H1 (cell line): ENCODE data around the gene CSGALNACT2. TPM values are rescaled to one million over a fixed set of nuclear protein-coding genes. Genes with fewer than 3 reads are reported as not detected.

Experiments used
- RXRA ChIP-seq: IDR thresholded peaks from 2 replicates; pipeline ENCODE4 v1.6.1; 2011; ENCODE audit warnings: low read depth, mild to moderate bottlenecking, low read length, moderate library complexity; ENCODE audit not compliant: insufficient read depth
- TAF7 ChIP-seq: optimal IDR thresholded peaks from 2 replicates; pipeline ENCODE3; 2011; ENCODE audit warnings: low read depth, mild to moderate bottlenecking, inconsistent platforms, low read length, moderate library complexity, borderline replicate concordance
- polyA plus RNA-seq, 7 experiments: library from polyadenylated mRNA; depleted of rRNA in 3 of 7; stranded (reverse) in 5 of 7; unstranded in 2 of 7; fragments of >200 nt in 5 of 7; fragments of 200-250 nt in 2 of 7; gene quantifications; 1 replicate in 5 of 7; 2 replicates in 1 of 7; 4 replicates in 1 of 7; pipeline versions ENCODE4 v1.2.1 to v1.2.3, GENCODE V29; 2011 to 2013; ENCODE audit warnings: missing spikeins in 2 of 7, mixed read lengths in 2 of 7
- total RNA-seq: library from RNA; stranded (reverse); fragmentation: NEBNext Ultra II Directional; extraction: Animal tissue kit (Norgen Biotek cat#: 25700); gene quantifications from 2 replicates; pipeline ENCODE4 v1.2.1, GENCODE V29; 2021

CSGALNACT2 gene
- total and polyA plus RNA-seq, 2 of the 8 experiments (the other 6 are each of a cell fraction or from before 2014, with no cell fraction given): 2.6 to 5.3 TPM

GRCh38 chr10:43119416-43120115 is 18.7 kb upstream of the CSGALNACT2 start (continued):
- TF ChIP-seq TAF7 (no peak), RXRA (no peak)
- TF ChIP-seq, all 59 proteins: peak for 0
